SK-N-SH treated with all-trans-retinoic acid at 6 μM for 48 hours (cell line): ENCODE results near the gene PRKCB.

Experiments used
- ATAC-seq: fragments of 200-7000 bp; cut with Tn5 transposase; 3 replicates; pipeline ENCODE4 v1.9.1; 2020; ENCODE audit warnings: mild to moderate bottlenecking, moderate library complexity
- ARNTL ChIP-seq: fragments of 450-650 bp; formaldehyde crosslinking; IDR thresholded peaks from 2 replicates; pipeline ENCODE4 v1.5.0; 2020; ENCODE audit warnings: low read depth, mild to moderate bottlenecking, moderate library complexity, borderline replicate concordance
- BACH2 ChIP-seq: fragments of 250-450 bp; sonication (Bioruptor Pico); IDR thresholded peaks from 2 replicates; pipeline ENCODE4 v1.9.0; 2021; ENCODE audit warnings: mild to moderate bottlenecking, borderline replicate concordance
- CREB5 ChIP-seq: fragments of 250-450 bp; sonication (Bioruptor Pico); IDR thresholded peaks from 2 replicates; pipeline ENCODE4 v1.5.1; 2020; ENCODE audit warnings: low read depth, mild to moderate bottlenecking, moderate library complexity
- CSDC2 ChIP-seq: fragments of 250-450 bp; sonication (Bioruptor Pico); IDR thresholded peaks from 2 replicates; pipeline ENCODE4 v1.5.0; 2020; ENCODE audit warnings: mild to moderate bottlenecking, moderate library complexity
- CSRNP3 ChIP-seq: fragments of 250-450 bp; sonication (Bioruptor Pico); IDR thresholded peaks from 2 replicates; pipeline ENCODE4 v1.5.1; 2021; ENCODE audit warnings: mild to moderate bottlenecking, moderate library complexity
- ESRRG ChIP-seq: fragments of 250-450 bp; sonication (Bioruptor Pico); IDR thresholded peaks from 2 replicates; pipeline ENCODE4 v1.6.1; 2021; ENCODE audit warnings: mild to moderate bottlenecking
- GLIS3 ChIP-seq: fragments of 250-450 bp; sonication (Bioruptor Pico); IDR thresholded peaks from 2 replicates; pipeline ENCODE4 v1.5.0; 2020; ENCODE audit warnings: mild to moderate bottlenecking, moderate library complexity
- ISL1 ChIP-seq: fragments of 250-450 bp; sonication (Bioruptor Pico); IDR thresholded peaks from 2 replicates; pipeline ENCODE4 v2.1.2; 2022; ENCODE audit warnings: mild to moderate bottlenecking, moderate library complexity
- OSR1 ChIP-seq: fragments of 250-450 bp; sonication (Bioruptor Pico); IDR thresholded peaks from 2 replicates; pipeline ENCODE4 v1.8.0; 2022; ENCODE audit warnings: moderate library complexity, mild to moderate bottlenecking, inconsistent platforms
- PATZ1 ChIP-seq: fragments of 250-450 bp; sonication (Bioruptor Pico); IDR thresholded peaks from 2 replicates; pipeline ENCODE4 v1.8.0; 2020; ENCODE audit warnings: mild to moderate bottlenecking, moderate library complexity, borderline replicate concordance
- POU6F1 ChIP-seq: fragments of 250-450 bp; sonication (Bioruptor Pico); IDR thresholded peaks from 2 replicates; pipeline ENCODE4 v1.8.0; 2021; ENCODE audit warnings: low read depth, mild to moderate bottlenecking, moderate library complexity, borderline replicate concordance
- PPARA ChIP-seq: fragments of 250-450 bp; sonication (Bioruptor Pico); IDR thresholded peaks from 2 replicates; pipeline ENCODE4 v1.5.0; 2020; ENCODE audit warnings: mild to moderate bottlenecking, borderline replicate concordance
- RARB ChIP-seq: fragments of 250-450 bp; sonication (Bioruptor Pico); IDR thresholded peaks from 2 replicates; pipeline ENCODE4 v1.8.0; 2021; ENCODE audit warnings: mild to moderate bottlenecking, moderate library complexity
- SNAI2 ChIP-seq: fragments of 250-450 bp; sonication (Bioruptor Pico); IDR thresholded peaks from 2 replicates; pipeline ENCODE4 v1.5.0; 2020; ENCODE audit warnings: mild to moderate bottlenecking, moderate library complexity
- TCF4 ChIP-seq: fragments of 250-450 bp; sonication (Bioruptor Pico); IDR thresholded peaks from 2 replicates; pipeline ENCODE4 v1.8.0; 2021; ENCODE audit warnings: mild to moderate bottlenecking, moderate library complexity, borderline replicate concordance
- TOX ChIP-seq: fragments of 250-450 bp; sonication (Bioruptor Pico); IDR thresholded peaks from 2 replicates; pipeline ENCODE4 v1.8.0; 2021; ENCODE audit warnings: mild to moderate bottlenecking, moderate library complexity, borderline replicate concordance
- TSHZ2 ChIP-seq: fragments of 250-450 bp; sonication (Bioruptor Pico); IDR thresholded peaks from 2 replicates; pipeline ENCODE4 v1.5.0; 2020; ENCODE audit warnings: mild to moderate bottlenecking, moderate library complexity
- ZC3H10 ChIP-seq: fragments of 250-450 bp; sonication (Bioruptor Pico); IDR thresholded peaks from 2 replicates; pipeline ENCODE4 v1.5.1; 2021; ENCODE audit warnings: mild to moderate bottlenecking, moderate library complexity
- ZFP3 ChIP-seq: fragments of 250-450 bp; sonication (Bioruptor Pico); IDR thresholded peaks from 2 replicates; pipeline ENCODE4 v1.5.0; 2020; ENCODE audit warnings: mild to moderate bottlenecking, moderate library complexity
- ZFP30 ChIP-seq: fragments of 450-650 bp; formaldehyde crosslinking; IDR thresholded peaks from 2 replicates; pipeline ENCODE4 v1.5.0; 2022; ENCODE audit warnings: mild to moderate bottlenecking, moderate library complexity
- ZNF565 ChIP-seq: fragments of 450-650 bp; formaldehyde crosslinking; conservative IDR thresholded peaks from 2 replicates; pipeline ENCODE4 v1.5.0; 2020; ENCODE audit warnings: low read depth, mild to moderate bottlenecking, moderate library complexity
- ZNF70 ChIP-seq: fragments of 450-650 bp; formaldehyde crosslinking; IDR thresholded peaks from 2 replicates; pipeline ENCODE4 v1.5.0; 2020; ENCODE audit warnings: mild to moderate bottlenecking, moderate library complexity
- ZNF8 ChIP-seq: fragments of 450-650 bp; formaldehyde crosslinking; IDR thresholded peaks from 2 replicates; pipeline ENCODE4 v1.5.0; 2020; ENCODE audit warnings: mild to moderate bottlenecking, moderate library complexity

Gene PRKCB

GRCh38 chr16:23996258-23996955 lies 160.6 kb downstream of the PRKCB start:
- TF ChIP-seq ZFP3 (CRISPR knock-in tag) (no peak), BACH2 (CRISPR knock-in tag) (no peak), ESRRG (CRISPR knock-in tag) (no peak), CSRNP3 (CRISPR knock-in tag) (no peak), ISL1 (no peak), ZNF565 (no peak), TSHZ2 (CRISPR knock-in tag) (no peak), PATZ1 (CRISPR knock-in tag) (no peak), RARB (no peak), TOX (no peak), ZFP30 (CRISPR knock-in tag) (no peak), POU6F1 (CRISPR knock-in tag) (no peak), SNAI2 (no peak), CREB5 (CRISPR knock-in tag) (no peak), PPARA (CRISPR knock-in tag) (no peak), ZNF8 (CRISPR knock-in tag) (no peak), GLIS3 (no peak), OSR1 (CRISPR knock-in tag) (no peak), ZNF70 (CRISPR knock-in tag) (no peak)
- no peak for ATAC-seq

- TF ChIP-seq ZNF565: no peak
- no peak for TF ChIP-seq CSDC2 (CRISPR knock-in tag)
- TF ChIP-seq PPARA (CRISPR knock-in tag): no peak
- TF ChIP-seq ZC3H10: no peak
- no peak for TF ChIP-seq RARB
- TF ChIP-seq ISL1: no peak
- no peak for TF ChIP-seq POU6F1 (CRISPR knock-in tag)
- no peak for TF ChIP-seq ZFP3 (CRISPR knock-in tag)
- TF ChIP-seq CSRNP3 (CRISPR knock-in tag): no peak
- no peak for TF ChIP-seq ESRRG (CRISPR knock-in tag)
- TF ChIP-seq TSHZ2 (CRISPR knock-in tag): no peak
- TF ChIP-seq TOX: no peak
- TF ChIP-seq ZFP30 (CRISPR knock-in tag): no peak
- TF ChIP-seq TCF4: no peak
- TF ChIP-seq SNAI2: no peak
- no peak for TF ChIP-seq ZNF8 (CRISPR knock-in tag)
- no peak for TF ChIP-seq BACH2 (CRISPR knock-in tag)
- no peak for TF ChIP-seq ARNTL (CRISPR knock-in tag)
- no peak for TF ChIP-seq ZNF70 (CRISPR knock-in tag)
- no peak for TF ChIP-seq OSR1 (CRISPR knock-in tag)
- TF ChIP-seq, all 23 proteins: peak for 0
- ATAC-seq: no peak
Observed at GRCh38 chr16:23998771-23999170, 163.0 kb downstream of the PRKCB start.
